ENCODE measurements around the gene LRMDA.

LRMDA gene

GRCh38 chr10:75542084-75542483 lies 110.7 kb downstream of the LRMDA start:
- DNase-seq (ENCODE audit: low spot score): no peak

GRCh38 chr10:75542906-75543305 lies 111.5 kb downstream of the LRMDA start:
- DNase-seq (ENCODE audit: low spot score): no peak

- DNase-seq (ENCODE audit: low spot score): no peak
Observed at GRCh38 chr10:75544386-75544785, 113.0 kb downstream of the LRMDA start.

- DNase-seq (ENCODE audit: low spot score): no peak
Observed at GRCh38 chr10:75544993-75545706, 113.7 kb downstream of the LRMDA start.

GRCh38 chr10:75546004-75546403 lies 114.6 kb downstream of the LRMDA start:
- DNase-seq (ENCODE audit: low spot score): no peak

- DNase-seq (ENCODE audit: low spot score): no peak
Observed at GRCh38 chr10:75547391-75548298, 116.2 kb downstream of the LRMDA start.

- no peak for DNase-seq (ENCODE audit: low spot score)
Observed at GRCh38 chr10:75548356-75548755, 116.9 kb downstream of the LRMDA start.

- DNase-seq (ENCODE audit: low spot score): no peak
Observed at GRCh38 chr10:75550191-75550590, 118.8 kb downstream of the LRMDA start.

- DNase-seq (ENCODE audit: low spot score): no peak
Observed at GRCh38 chr10:75552171-75552570, 120.7 kb downstream of the LRMDA start.

GRCh38 chr10:75553550-75553949 lies 122.1 kb downstream of the LRMDA start:
- no peak for DNase-seq (ENCODE audit: low spot score)

GRCh38 chr10:75555323-75555722 lies 123.9 kb downstream of the LRMDA start:
- DNase-seq (ENCODE audit: low spot score): no peak

GRCh38 chr10:75556320-75556719 lies 124.9 kb downstream of the LRMDA start:
- DNase-seq (ENCODE audit: low spot score): no peak

GRCh38 chr10:75565286-75566251 lies 134.1 kb downstream of the LRMDA start:
- DNase-seq (ENCODE audit: low spot score): no peak

- DNase-seq (ENCODE audit: low spot score): no peak
Observed at GRCh38 chr10:75568450-75569130, 137.2 kb downstream of the LRMDA start.

GRCh38 chr10:75569506-75569905 lies 138.1 kb downstream of the LRMDA start:
- DNase-seq (ENCODE audit: low spot score): no peak

- DNase-seq (ENCODE audit: low spot score): no peak
Observed at GRCh38 chr10:75572478-75572877, 141.1 kb downstream of the LRMDA start.

- DNase-seq (ENCODE audit: low spot score): no peak
Observed at GRCh38 chr10:75575940-75576339, 144.5 kb downstream of the LRMDA start.

- DNase-seq (ENCODE audit: low spot score): no peak
Observed at GRCh38 chr10:75582102-75582501, 150.7 kb downstream of the LRMDA start.

GRCh38 chr10:75585294-75585693 lies 153.9 kb downstream of the LRMDA start:
- DNase-seq (ENCODE audit: low spot score): no peak

GRCh38 chr10:75586814-75587213 lies 155.4 kb downstream of the LRMDA start:
- DNase-seq (ENCODE audit: low spot score): no peak

GRCh38 chr10:75588031-75588430 lies 156.6 kb downstream of the LRMDA start:
- DNase-seq (ENCODE audit: low spot score): no peak
